Measurements from ENCODE around the gene MSL1. TPM values are rescaled to one million over a fixed set of nuclear protein-coding genes. Genes with fewer than 3 reads are reported as not detected.

MSL1 gene
- total and polyA plus RNA-seq, 9 of the 15 experiments (the other 6 are each of a cell fraction or from before 2014, with no cell fraction given) = 13.8 to 120 (median 61.9) TPM

DNA sequence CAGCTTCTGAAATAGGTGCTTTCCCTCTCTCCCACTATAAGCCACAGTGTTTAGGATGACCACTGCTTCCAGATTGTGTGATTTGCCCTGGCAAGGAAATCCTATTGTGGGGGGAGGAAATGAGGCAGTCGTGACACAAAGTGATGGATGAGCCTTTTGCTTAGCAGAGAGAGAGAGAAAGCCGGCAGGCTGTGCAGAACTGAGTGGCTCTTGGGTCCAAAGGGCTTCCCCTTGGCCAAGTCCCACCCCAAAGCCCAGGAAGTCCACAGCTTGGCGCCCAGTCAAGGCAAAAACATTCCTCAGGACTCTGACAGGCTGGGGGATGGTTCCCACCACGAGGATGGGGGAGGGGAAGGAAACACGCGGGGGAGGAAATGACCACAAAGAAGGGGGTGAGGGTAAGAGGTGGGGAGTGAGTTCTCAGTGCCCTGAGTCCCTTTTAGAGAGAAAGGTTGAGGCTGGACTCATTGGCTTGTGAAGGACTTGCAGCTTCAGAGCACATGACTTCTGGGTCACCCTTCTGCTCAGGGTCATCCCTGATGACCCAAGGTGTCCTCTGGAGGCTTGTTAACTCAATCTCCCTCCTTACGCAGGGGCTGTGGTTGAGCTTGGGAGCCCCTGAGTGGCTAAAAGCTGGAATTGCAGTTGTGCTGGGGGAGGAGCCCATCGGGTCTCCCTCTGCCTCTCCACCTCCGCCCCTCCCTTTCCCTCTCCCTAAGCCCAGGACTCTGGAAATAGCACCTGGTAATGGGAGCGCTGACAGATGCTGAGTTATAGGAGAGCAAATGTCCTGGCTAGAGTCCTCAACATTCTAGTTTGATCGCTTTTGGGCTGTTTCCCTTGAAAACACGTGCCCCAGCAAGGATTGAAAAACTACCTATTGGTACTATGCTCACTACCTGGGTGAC lies 10.3 kb upstream of the MSL1 start (continued):
- TF ChIP-seq, protein P1, sequence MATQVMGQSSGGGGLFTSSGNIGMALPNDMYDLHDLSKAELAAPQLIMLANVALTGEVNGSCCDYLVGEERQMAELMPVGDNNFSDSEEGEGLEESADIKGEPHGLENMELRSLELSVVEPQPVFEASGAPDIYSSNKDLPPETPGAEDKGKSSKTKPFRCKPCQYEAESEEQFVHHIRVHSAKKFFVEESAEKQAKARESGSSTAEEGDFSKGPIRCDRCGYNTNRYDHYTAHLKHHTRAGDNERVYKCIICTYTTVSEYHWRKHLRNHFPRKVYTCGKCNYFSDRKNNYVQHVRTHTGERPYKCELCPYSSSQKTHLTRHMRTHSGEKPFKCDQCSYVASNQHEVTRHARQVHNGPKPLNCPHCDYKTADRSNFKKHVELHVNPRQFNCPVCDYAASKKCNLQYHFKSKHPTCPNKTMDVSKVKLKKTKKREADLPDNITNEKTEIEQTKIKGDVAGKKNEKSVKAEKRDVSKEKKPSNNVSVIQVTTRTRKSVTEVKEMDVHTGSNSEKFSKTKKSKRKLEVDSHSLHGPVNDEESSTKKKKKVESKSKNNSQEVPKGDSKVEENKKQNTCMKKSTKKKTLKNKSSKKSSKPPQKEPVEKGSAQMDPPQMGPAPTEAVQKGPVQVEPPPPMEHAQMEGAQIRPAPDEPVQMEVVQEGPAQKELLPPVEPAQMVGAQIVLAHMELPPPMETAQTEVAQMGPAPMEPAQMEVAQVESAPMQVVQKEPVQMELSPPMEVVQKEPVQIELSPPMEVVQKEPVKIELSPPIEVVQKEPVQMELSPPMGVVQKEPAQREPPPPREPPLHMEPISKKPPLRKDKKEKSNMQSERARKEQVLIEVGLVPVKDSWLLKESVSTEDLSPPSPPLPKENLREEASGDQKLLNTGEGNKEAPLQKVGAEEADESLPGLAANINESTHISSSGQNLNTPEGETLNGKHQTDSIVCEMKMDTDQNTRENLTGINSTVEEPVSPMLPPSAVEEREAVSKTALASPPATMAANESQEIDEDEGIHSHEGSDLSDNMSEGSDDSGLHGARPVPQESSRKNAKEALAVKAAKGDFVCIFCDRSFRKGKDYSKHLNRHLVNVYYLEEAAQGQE (IDR thresholded peaks at IDR 0.05; ENCODE audit: borderline replicate concordance) = peak; percentile 93
- TF ChIP-seq, protein P1 (CRISPR knock-in tag; IDR thresholded peaks at IDR 0.05; ENCODE audit: low read depth) = 0 out of 2 replicates have a peak, but pooled peaks have one; percentile 31
- TF ChIP-seq RBM39 (optimal IDR thresholded peaks at IDR 0.05; ENCODE audit: low read depth, low read length) (no peak), KLF13 (tag; IDR thresholded peaks at IDR 0.05; ENCODE audit: borderline replicate concordance, low read depth) (0 out of 2 replicates have a peak, but pooled peaks have one; percentile 14), ZNF121 (CRISPR knock-in tag; conservative IDR thresholded peaks at IDR 0.05) (no peak), SMC3 (conservative IDR thresholded peaks at IDR 0.05; ENCODE audit: insufficient read depth, low read depth, low read length) (peak; percentile 90), ZNF668 (CRISPR knock-in tag; IDR thresholded peaks at IDR 0.05) (no peak; the same call in 1 of the 2 replicates), WHSC1 (IDR thresholded peaks at IDR 0.05; ENCODE audit: low read length) (no peak), E2F3 (CRISPR knock-in tag; IDR thresholded peaks at IDR 0.05) (0 out of 2 replicates have a peak, but pooled peaks have one; percentile 11), SIX5 (IDR thresholded peaks at IDR 0.05; ENCODE audit: borderline replicate concordance in 1 of 2, insufficient read depth in 1 of 2, low read depth in 1 of 2, low read length in 2 of 2) (no peak), MED1 (CRISPR knock-in tag; IDR thresholded peaks at IDR 0.05; ENCODE audit: borderline replicate concordance) (no peak), ZNF134 (CRISPR knock-in tag; conservative IDR thresholded peaks at IDR 0.05) (no peak), HCFC1 (IDR thresholded peaks at IDR 0.05; ENCODE audit: low read depth, low read length) (no peak; the same call in 1 of the 2 replicates), ZNF766 (CRISPR knock-in tag; conservative IDR thresholded peaks at IDR 0.05) (peak; percentile 62; the same call in 1 of the 2 replicates), SMARCA4 (IDR thresholded peaks at IDR 0.05) (peak; percentile 82; the same call in 1 of the 2 replicates), CHCHD3 (CRISPR knock-in tag; IDR thresholded peaks at IDR 0.05) (no peak), TAF1 (IDR thresholded peaks at IDR 0.05; ENCODE audit: control insufficient read depth, extremely low read depth, insufficient read depth, low read length, severe bottlenecking) (no peak), MCM2 (IDR thresholded peaks at IDR 0.05; ENCODE audit: low read depth) (no peak)
- TF ChIP-seq, protein P2, sequence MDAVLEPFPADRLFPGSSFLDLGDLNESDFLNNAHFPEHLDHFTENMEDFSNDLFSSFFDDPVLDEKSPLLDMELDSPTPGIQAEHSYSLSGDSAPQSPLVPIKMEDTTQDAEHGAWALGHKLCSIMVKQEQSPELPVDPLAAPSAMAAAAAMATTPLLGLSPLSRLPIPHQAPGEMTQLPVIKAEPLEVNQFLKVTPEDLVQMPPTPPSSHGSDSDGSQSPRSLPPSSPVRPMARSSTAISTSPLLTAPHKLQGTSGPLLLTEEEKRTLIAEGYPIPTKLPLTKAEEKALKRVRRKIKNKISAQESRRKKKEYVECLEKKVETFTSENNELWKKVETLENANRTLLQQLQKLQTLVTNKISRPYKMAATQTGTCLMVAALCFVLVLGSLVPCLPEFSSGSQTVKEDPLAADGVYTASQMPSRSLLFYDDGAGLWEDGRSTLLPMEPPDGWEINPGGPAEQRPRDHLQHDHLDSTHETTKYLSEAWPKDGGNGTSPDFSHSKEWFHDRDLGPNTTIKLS (IDR thresholded peaks at IDR 0.05; ENCODE audit: borderline replicate concordance, low read depth) = peak; percentile 65; the same call in 1 of the 2 replicates
